Measurements from ENCODE around the gene FRMPD1.

- TF ChIP-seq CTCF (IDR thresholded peaks at IDR 0.05) (no peak), POLR2A (IDR thresholded peaks at IDR 0.05) (no peak)
These were observed 46.5 kb upstream of the FRMPD1 start for GRCh38 chr9:37604296-37604695.

Measured in right lobe of liver (tissue), 4 donors.